HT1080 (cell line): Measurements from ENCODE around the gene FOXJ3. TPM values are rescaled to one million over a fixed set of nuclear protein-coding genes. Genes with fewer than 3 reads are reported as not detected.

Experiments
- DNase-seq: peaks from one replicate; pipeline ENCODE4 v3.0.0-alpha.2; 2015; ENCODE audit warnings: low read depth
- total RNA-seq: library from RNA; depleted of rRNA; stranded (reverse); fragments of >200 nt; shearing (Covaris generic); gene quantifications from 2 replicates; pipeline ENCODE4 v1.2.3, GENCODE V29; 2014

FOXJ3 gene
- total RNA-seq, 1 experiment from 2014 or later: 30.6 TPM

- DNase-seq: no peak
Observed at GRCh38 chr1:42170779-42171621, 164.0 kb downstream of the FOXJ3 start.

GRCh38 chr1:42168763-42169162 lies 166.3 kb downstream of the FOXJ3 start:
- DNase-seq: no peak

GRCh38 chr1:42168391-42168670 lies 166.7 kb downstream of the FOXJ3 start:
- DNase-seq: no peak

GRCh38 chr1:42167611-42168390 lies 167.2 kb downstream of the FOXJ3 start:
- DNase-seq: no peak

GRCh38 chr1:42165511-42166210 lies 169.4 kb downstream of the FOXJ3 start:
- peak; percentile 76 for DNase-seq

- DNase-seq: no peak
Observed at GRCh38 chr1:42164551-42165420, 170.2 kb downstream of the FOXJ3 start, which contains the start of gene GUCA2A. Gene GUCA2A, minus strand, starts transcription at chr1:42164745. Its CDS starts 33 bp downstream, at chr1:42164712.

- no peak for DNase-seq
Observed at GRCh38 chr1:42163536-42164503, 171.2 kb downstream of the FOXJ3 start.

- DNase-seq: no peak
Observed at GRCh38 chr1:42163114-42163513, 171.9 kb downstream of the FOXJ3 start.

GRCh38 chr1:42162181-42162580 lies 172.9 kb downstream of the FOXJ3 start:
- peak; percentile 75 for DNase-seq

- no peak for DNase-seq
Observed at GRCh38 chr1:42158189-42158588, 176.8 kb downstream of the FOXJ3 start.

GRCh38 chr1:42157667-42158066 lies 177.4 kb downstream of the FOXJ3 start:
- DNase-seq: peak; percentile 31

GRCh38 chr1:42155362-42155761 lies 179.7 kb downstream of the FOXJ3 start:
- DNase-seq: no peak

GRCh38 chr1:42154685-42155084 lies 180.3 kb downstream of the FOXJ3 start:
- DNase-seq: no peak

- DNase-seq: no peak
Observed at GRCh38 chr1:42153624-42154023, 181.4 kb downstream of the FOXJ3 start.

- DNase-seq: no peak
Observed at GRCh38 chr1:42152907-42153600, 182.0 kb downstream of the FOXJ3 start, which contains the start of gene GUCA2B. Gene GUCA2B, plus strand, starts transcription at chr1:42153410. Its CDS starts 41 bp downstream, at chr1:42153451.

- no peak for DNase-seq
Observed at GRCh38 chr1:42152119-42152518, 182.9 kb downstream of the FOXJ3 start.

GRCh38 chr1:42150651-42151050 lies 184.4 kb downstream of the FOXJ3 start:
- no peak for DNase-seq

GRCh38 chr1:42148166-42148565 lies 186.9 kb downstream of the FOXJ3 start:
- no peak for DNase-seq
